ENCODE data around the gene PNPLA2. TPM values are rescaled to one million over a fixed set of nuclear protein-coding genes. Genes with fewer than 3 reads are reported as not detected.

Gene PNPLA2
- total RNA-seq, 1 donor from 2014 or later, result 2.6 TPM

- Histone ChIP-seq H3F3A (ENCODE audit: low read depth) (peaks cover 60% of the 10 kb centered on the region), H3K4me2 (peak overlapping the region; percentile 90), H3K4me3 (peak overlapping the region; percentile 86), H3K9me3 (ENCODE audit: low read depth) (no peaks in the 10 kb centered on the region), H3K27ac (no peak overlapping the region), H3K36me3 (peaks cover 3% of the 10 kb centered on the region), H3K9ac (no peak overlapping the region), H3K79me2 (ENCODE audit: low read depth) (peaks cover 44% of the 10 kb centered on the region), H4K20me1 (ENCODE audit: low read depth) (peaks cover 24% of the 10 kb centered on the region), H3K27me3 (no peaks in the 10 kb centered on the region), H2AFZ (replicated peaks) (no peak overlapping the region), H3K4me1 (peaks cover 15% of the 10 kb centered on the region)
- Mint-ChIP-seq H3K9me3 (no peaks in the 10 kb centered on the region), H3K4me1 (peaks cover 21% of the 10 kb centered on the region), H3K27me3 (ENCODE audit: insufficient read depth, low read depth) (peaks cover 5% of the 10 kb centered on the region), H3K27ac (no peak overlapping the region), H3K4me3 (peak overlapping the region; percentile 91), H3K36me3 (peaks cover 13% of the 10 kb centered on the region)
- no peak for TF ChIP-seq CTCF (IDR thresholded peaks at IDR 0.05)
- no peak for DNase-seq (ENCODE audit: low spot score)
Observed at GRCh38 chr11:811446-812245, 7.1 kb upstream of the PNPLA2 start.

GRCh38 chr11:812390-812789 is 6.3 kb upstream of the PNPLA2 start:
- Mint-ChIP-seq H3K27ac (no peak overlapping the region), H3K27me3 (ENCODE audit: insufficient read depth, low read depth) (peaks cover 7% of the 10 kb centered on the region), H3K9me3 (no peaks in the 10 kb centered on the region), H3K36me3 (peaks cover 13% of the 10 kb centered on the region), H3K4me1 (peaks cover 21% of the 10 kb centered on the region), H3K4me3 (peak overlapping the region; percentile 52)
- Histone ChIP-seq H3K9me3 (ENCODE audit: low read depth) (no peaks in the 10 kb centered on the region), H3K9ac (no peak overlapping the region), H3F3A (ENCODE audit: low read depth) (peaks cover 57% of the 10 kb centered on the region), H3K36me3 (peaks cover 3% of the 10 kb centered on the region), H3K4me1 (peaks cover 15% of the 10 kb centered on the region), H3K79me2 (ENCODE audit: low read depth) (peaks cover 43% of the 10 kb centered on the region), H3K27ac (no peak overlapping the region), H3K27me3 (no peaks in the 10 kb centered on the region), H4K20me1 (ENCODE audit: low read depth) (peaks cover 24% of the 10 kb centered on the region), H2AFZ (replicated peaks) (no peak overlapping the region), H3K4me2 (no peak overlapping the region), H3K4me3 (no peak overlapping the region)
- no peak for DNase-seq (ENCODE audit: low spot score)
- TF ChIP-seq EZH2phosphoT487 (IDR thresholded peaks at IDR 0.05), result no peak
- TF ChIP-seq CTCF (IDR thresholded peaks at IDR 0.05), result no peak
- no peak for TF ChIP-seq EZH2 (IDR thresholded peaks at IDR 0.05)

GRCh38 chr11:813072-813455 is 5.7 kb upstream of the PNPLA2 start:
- Mint-ChIP-seq H3K4me1 (peaks cover 17% of the 10 kb centered on the region), H3K27ac (no peak overlapping the region), H3K27me3 (ENCODE audit: insufficient read depth, low read depth) (peaks cover 8% of the 10 kb centered on the region), H3K36me3 (peaks cover 13% of the 10 kb centered on the region), H3K9me3 (no peaks in the 10 kb centered on the region), H3K4me3 (no peak overlapping the region)
- no peak for TF ChIP-seq EZH2phosphoT487 (IDR thresholded peaks at IDR 0.05)
- no peak for TF ChIP-seq CTCF (IDR thresholded peaks at IDR 0.05)
- H4K20me1 ChIP-seq (ENCODE audit: low read depth), result peaks cover 24% of the 10 kb centered on the region
- no peak overlapping the region for H3K4me2 ChIP-seq
- H3F3A ChIP-seq (ENCODE audit: low read depth), result peaks cover 53% of the 10 kb centered on the region
- DNase-seq (ENCODE audit: low spot score), result no peak
- peaks cover 15% of the 10 kb centered on the region for H3K4me1 ChIP-seq
- H3K36me3 ChIP-seq, result peaks cover 3% of the 10 kb centered on the region
- peaks cover 36% of the 10 kb centered on the region for H3K79me2 ChIP-seq (ENCODE audit: low read depth)
- no peak overlapping the region for H3K9ac ChIP-seq
- no peak overlapping the region for H3K4me3 ChIP-seq
- no peak overlapping the region for H2AFZ ChIP-seq (replicated peaks)
- H3K27ac ChIP-seq, result no peak overlapping the region
- H3K27me3 ChIP-seq, result no peaks in the 10 kb centered on the region
- H3K9me3 ChIP-seq (ENCODE audit: low read depth), result no peaks in the 10 kb centered on the region
